ENCODE results near the gene CDH23. TPM values are rescaled to one million over a fixed set of nuclear protein-coding genes. Genes with fewer than 3 reads are reported as not detected.

The CDH23 gene
- total RNA-seq, 4 donors from 2014 or later, result 2.9 to 16.1 (median 5.9) TPM

DNA sequence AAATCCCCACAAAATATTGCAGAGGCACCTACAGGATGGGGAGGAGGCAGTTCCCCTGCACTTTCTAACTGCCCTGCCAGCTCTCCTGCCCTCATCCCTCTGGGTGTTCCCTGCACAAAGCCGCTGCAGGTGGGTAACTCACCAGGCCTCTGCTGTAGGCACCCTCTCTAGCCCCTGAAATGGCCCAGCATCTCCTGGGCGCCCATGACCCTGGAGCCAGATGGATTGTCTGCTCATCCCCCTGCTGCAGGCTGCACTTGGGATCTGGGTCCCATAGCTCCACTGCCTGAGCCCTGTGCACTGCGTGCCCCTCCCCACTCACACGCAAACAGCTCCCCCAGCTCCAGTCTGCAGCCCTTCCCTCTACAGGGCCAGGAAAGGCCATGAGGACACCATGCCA is 192.0 kb downstream of the CDH23 start:
- TF ChIP-seq POLR2AphosphoS5 (IDR thresholded peaks at IDR 0.05), result no peak
- TF ChIP-seq POLR2A (IDR thresholded peaks at IDR 0.05), result no peak
- no peak overlapping the region for H3K27ac ChIP-seq
- no peak for DNase-seq
- H3K4me3 ChIP-seq, result no peak overlapping the region
- H3K27me3 ChIP-seq, result peaks cover 17% of the 10 kb centered on the region
- intact Hi-C loops (cut with DNase I; ENCODE audit: low total_unique reads) (no loop called here), in situ Hi-C loops (cut with MboI; ENCODE audit: low pct_ligation_motif_present in 1 of 4, low pct_unique_long_range_greater_than_20kb in 1 of 4, low sequenced_read_pairs in 3 of 4) (no loop called here)
- no peaks in the 10 kb centered on the region for H3K9me3 ChIP-seq
- 93% methylated on average over 4 of the region's 4 CpGs; no CpG with 5 or more reads in 1 of the 2 donors for WGBS, 2 donors (ENCODE audit: low coverage in 1 of 2)
- no peaks in the 10 kb centered on the region for H3K4me1 ChIP-seq
- H3K36me3 ChIP-seq, result no peaks in the 10 kb centered on the region

DNA sequence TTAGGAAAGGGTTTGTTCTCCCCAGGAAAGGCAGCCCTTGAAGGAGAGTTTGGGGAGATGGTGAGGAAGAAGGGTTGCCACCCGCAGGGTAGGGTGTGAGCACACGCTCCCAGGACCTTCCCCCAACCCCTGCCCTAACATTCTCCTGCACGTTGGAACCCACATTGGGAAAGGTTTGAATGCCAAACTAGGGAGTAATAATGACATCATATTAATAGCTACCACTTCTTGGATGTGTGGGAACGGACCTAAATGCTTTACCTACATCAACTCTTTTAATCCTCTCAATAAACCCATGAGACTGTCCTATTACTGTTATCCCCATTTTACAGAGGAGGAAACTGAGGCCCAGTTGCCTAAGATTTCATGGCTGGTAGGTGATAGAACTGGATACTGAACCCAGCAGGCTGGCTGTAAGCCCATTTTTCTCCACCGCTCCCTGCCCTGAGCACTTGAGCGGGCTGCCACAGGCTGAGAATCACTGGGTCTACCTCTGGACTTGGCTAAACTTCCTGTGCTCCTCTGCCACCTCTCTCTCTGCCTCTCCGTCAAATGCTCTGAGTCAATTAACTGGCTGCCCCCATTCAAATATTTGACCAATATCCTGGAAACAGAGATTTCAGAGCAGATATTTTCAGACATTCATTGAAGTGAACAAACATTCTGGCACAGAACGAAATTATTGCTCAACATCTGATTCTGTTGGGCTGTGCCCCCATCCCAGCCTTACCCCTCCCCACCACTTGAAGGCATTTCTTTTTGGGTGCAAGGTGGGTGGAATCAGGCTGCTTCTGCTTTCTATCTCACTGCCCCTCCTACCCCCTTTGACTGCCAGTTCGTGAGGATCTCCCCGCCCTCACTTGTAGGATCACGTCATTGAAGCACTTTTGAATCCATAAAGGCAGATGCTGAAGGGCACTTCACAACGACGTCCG is 193.2 kb downstream of the CDH23 start:
- TF ChIP-seq, protein P1, sequence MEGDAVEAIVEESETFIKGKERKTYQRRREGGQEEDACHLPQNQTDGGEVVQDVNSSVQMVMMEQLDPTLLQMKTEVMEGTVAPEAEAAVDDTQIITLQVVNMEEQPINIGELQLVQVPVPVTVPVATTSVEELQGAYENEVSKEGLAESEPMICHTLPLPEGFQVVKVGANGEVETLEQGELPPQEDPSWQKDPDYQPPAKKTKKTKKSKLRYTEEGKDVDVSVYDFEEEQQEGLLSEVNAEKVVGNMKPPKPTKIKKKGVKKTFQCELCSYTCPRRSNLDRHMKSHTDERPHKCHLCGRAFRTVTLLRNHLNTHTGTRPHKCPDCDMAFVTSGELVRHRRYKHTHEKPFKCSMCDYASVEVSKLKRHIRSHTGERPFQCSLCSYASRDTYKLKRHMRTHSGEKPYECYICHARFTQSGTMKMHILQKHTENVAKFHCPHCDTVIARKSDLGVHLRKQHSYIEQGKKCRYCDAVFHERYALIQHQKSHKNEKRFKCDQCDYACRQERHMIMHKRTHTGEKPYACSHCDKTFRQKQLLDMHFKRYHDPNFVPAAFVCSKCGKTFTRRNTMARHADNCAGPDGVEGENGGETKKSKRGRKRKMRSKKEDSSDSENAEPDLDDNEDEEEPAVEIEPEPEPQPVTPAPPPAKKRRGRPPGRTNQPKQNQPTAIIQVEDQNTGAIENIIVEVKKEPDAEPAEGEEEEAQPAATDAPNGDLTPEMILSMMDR (IDR thresholded peaks at IDR 0.05), result no peak
- no peak for TF ChIP-seq POLR2A (IDR thresholded peaks at IDR 0.05)
- TF ChIP-seq EP300 (IDR thresholded peaks at IDR 0.05; ENCODE audit: low read depth), result no peak
- no peak for TF ChIP-seq POLR2AphosphoS5 (IDR thresholded peaks at IDR 0.05)
- DNase-seq, result no peak
- Histone ChIP-seq H3K36me3 (no peaks in the 10 kb centered on the region), H3K9me3 (no peaks in the 10 kb centered on the region), H3K4me1 (no peaks in the 10 kb centered on the region), H3K27me3 (peaks cover 17% of the 10 kb centered on the region), H3K4me3 (no peak overlapping the region), H3K27ac (no peak overlapping the region)
- WGBS, 2 donors (ENCODE audit: low coverage in 1 of 2), result 58 to 60% methylated on average over 4 to 14 of the region's 14 CpGs
- intact Hi-C loops (cut with DNase I; ENCODE audit: low total_unique reads), result no loop called here
- in situ Hi-C loops (cut with MboI; ENCODE audit: low pct_ligation_motif_present in 1 of 4, low pct_unique_long_range_greater_than_20kb in 1 of 4, low sequenced_read_pairs in 3 of 4), result loop anchor here in 1 of 4 donors (10.0 kb wide), 1 partner anchor 275 kb away; the partner anchor contains the start of gene SLC29A3

DNA sequence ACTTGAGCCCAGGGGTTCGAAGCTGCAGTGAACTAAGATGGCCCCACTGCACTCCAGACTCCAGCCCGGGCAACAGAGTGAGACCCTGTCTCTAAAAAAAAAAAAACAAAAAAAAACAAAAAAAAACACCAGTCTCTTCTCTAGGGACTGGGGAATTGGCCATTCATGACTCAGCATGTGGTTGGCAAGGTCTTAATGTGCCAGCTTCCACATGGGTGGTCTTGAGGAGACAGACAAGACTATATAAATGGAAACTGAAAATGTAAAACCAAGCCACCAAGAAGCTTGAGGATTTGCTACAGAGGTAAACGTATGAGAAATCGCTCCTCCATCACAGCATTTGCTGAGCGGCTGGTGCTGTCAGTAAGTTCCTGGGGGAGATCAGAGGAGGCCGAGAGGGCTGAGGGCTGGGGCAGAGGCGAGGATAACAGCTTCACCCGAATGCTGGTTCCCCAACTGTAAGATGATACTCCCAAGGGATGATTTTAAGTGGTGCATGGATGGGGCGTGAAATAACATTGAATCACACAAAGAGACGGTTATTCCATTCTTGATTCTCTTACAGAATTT is 194.1 kb downstream of the CDH23 start:
- in situ Hi-C loops (cut with MboI; ENCODE audit: low pct_ligation_motif_present in 1 of 4, low pct_unique_long_range_greater_than_20kb in 1 of 4, low sequenced_read_pairs in 3 of 4) (loop anchor here in 1 of 4 donors (10.0 kb wide), 1 partner anchor 276 kb away; the partner anchor contains the start of gene SLC29A3), intact Hi-C loops (cut with DNase I; ENCODE audit: low total_unique reads) (no loop called here)
- Histone ChIP-seq H3K27ac (no peak overlapping the region), H3K9me3 (no peaks in the 10 kb centered on the region), H3K4me1 (no peaks in the 10 kb centered on the region), H3K36me3 (no peaks in the 10 kb centered on the region), H3K27me3 (peaks cover 17% of the 10 kb centered on the region), H3K4me3 (no peak overlapping the region)
- TF ChIP-seq, protein P1 (IDR thresholded peaks at IDR 0.05), result no peak
- no peak for TF ChIP-seq POLR2AphosphoS5 (IDR thresholded peaks at IDR 0.05)
- no peak for TF ChIP-seq POLR2A (IDR thresholded peaks at IDR 0.05)
- no peak for DNase-seq
- WGBS, 2 donors (ENCODE audit: low coverage in 1 of 2), result 78 to 82% methylated on average over 6 to 10 of the region's 10 CpGs

DNA sequence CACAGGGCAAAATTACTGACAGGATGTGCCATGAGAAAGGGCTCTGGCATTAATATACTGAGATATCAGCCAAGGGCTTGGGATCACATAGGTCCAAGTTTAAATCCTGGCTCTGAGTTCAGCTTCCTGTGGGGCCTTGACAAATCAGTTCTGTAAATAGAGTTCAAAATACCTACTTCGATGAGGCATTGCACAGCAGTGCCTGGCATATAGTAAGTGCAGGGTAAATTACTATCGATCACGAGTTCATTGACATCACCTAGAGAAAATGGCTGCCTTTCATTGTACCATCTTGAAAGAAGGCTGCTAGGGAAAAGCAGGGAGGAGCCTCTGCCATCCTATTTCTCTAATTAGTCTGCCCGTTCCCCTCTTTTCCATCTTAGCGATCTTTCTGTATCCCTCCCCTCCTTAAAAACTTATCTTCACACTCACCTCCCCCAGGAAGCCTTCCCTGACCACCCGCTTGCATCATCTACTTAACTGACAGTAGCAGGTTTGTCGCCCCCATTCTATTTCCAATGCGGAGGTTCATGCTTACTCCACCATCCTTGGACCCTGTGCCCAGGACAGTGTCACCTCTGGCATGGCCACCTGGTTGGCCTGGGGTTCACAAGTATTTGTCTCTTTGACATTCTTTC is 198.3 kb downstream of the CDH23 start:
- Histone ChIP-seq H3K4me1 (peaks cover 3 to 21% (median 10%) of the 10 kb centered on the region in 4 donors), H3K27ac (no peak overlapping the region), H3K27me3 (no peaks in the 10 kb centered on the region), H3K9me3 (no peaks in the 10 kb centered on the region), H3K36me3 (no peaks in the 10 kb centered on the region), H3K4me3 (no peak overlapping the region)
- DNase-seq, result no peak
- TF ChIP-seq EP300 (IDR thresholded peaks at IDR 0.05; ENCODE audit: low read depth) (no peak), POLR2A (IDR thresholded peaks at IDR 0.05) (no peak), POLR2AphosphoS5 (IDR thresholded peaks at IDR 0.05) (no peak)
- TF ChIP-seq, protein P1 (IDR thresholded peaks at IDR 0.05), result no peak
- 90 to 96% methylated on average over 8 of the region's 8 CpGs for WGBS, 2 donors (ENCODE audit: low coverage in 1 of 2)
- in situ Hi-C loops (cut with MboI; ENCODE audit: low pct_ligation_motif_present in 1 of 4, low pct_unique_long_range_greater_than_20kb in 1 of 4, low sequenced_read_pairs in 3 of 4) (loop anchor here in 1 of 4 donors (10.0 kb wide), 1 partner anchor 280 kb away; the partner anchor contains the start of gene SLC29A3), intact Hi-C loops (cut with DNase I; ENCODE audit: low total_unique reads) (no loop called here)

All from transverse colon (tissue), 4 donors.